Endothelial cell of umbilical vein (primary cell): ENCODE results near the gene R3HDM2.

Experiments
- CTCF ChIP-seq, 2 donors: IDR thresholded peaks; 1 replicate in 1 of 2; 2 replicates in 1 of 2; pipeline ENCODE4 v1.5.1; 2011; ENCODE audit warnings: low read length in 2 of 2, mild to moderate bottlenecking in 2 of 2, moderate library complexity in 2 of 2, control low read depth in 1 of 2, inconsistent platforms in 1 of 2, low read depth in 1 of 2; ENCODE audit not compliant: insufficient read depth in 1 of 2; ENCODE audit errors: extremely low read depth in 1 of 2
- EZH2 ChIP-seq: IDR thresholded peaks from 2 replicates; pipeline ENCODE4 v1.6.1; 2012; ENCODE audit warnings: borderline replicate concordance, low read depth, mild to moderate bottlenecking, moderate library complexity, low read length, inconsistent platforms; ENCODE audit not compliant: severe bottlenecking
- GATA2 ChIP-seq: IDR thresholded peaks from 2 replicates; pipeline ENCODE4 v1.7.0; 2011; ENCODE audit warnings: low read depth, mild to moderate bottlenecking, moderate library complexity, mixed read lengths, low read length; ENCODE audit not compliant: insufficient read length, insufficient read depth
- JUN ChIP-seq: IDR thresholded peaks from 2 replicates; pipeline ENCODE4 v1.6.1; 2011; ENCODE audit warnings: borderline replicate concordance, low read depth; ENCODE audit not compliant: insufficient read length, insufficient read depth
- MAX ChIP-seq: IDR thresholded peaks from 2 replicates; pipeline ENCODE4 v1.6.1; 2011; ENCODE audit not compliant: insufficient read depth, insufficient read length
- POLR2AphosphoS5 ChIP-seq: IDR thresholded peaks from 2 replicates; pipeline ENCODE4 v1.6.1; 2012; ENCODE audit warnings: low read depth, mild to moderate bottlenecking, control low read depth, low read length, moderate library complexity; ENCODE audit not compliant: insufficient read depth

GRCh38 chr12:57239587-57240065, 191.2 kb downstream of the R3HDM2 start:
- TF ChIP-seq EZH2 = peak; percentile 3
- no peak for TF ChIP-seq CTCF (IDR thresholded peaks at IDR 0.05; ENCODE audit: extremely low read depth in 1 of 2, insufficient read depth in 1 of 2, low read depth in 1 of 2, low read length in 2 of 2)
- TF ChIP-seq JUN = no peak
- no peak for TF ChIP-seq GATA2
- TF ChIP-seq POLR2AphosphoS5 = no peak
- no peak for TF ChIP-seq MAX
